ENCODE measurements around the gene GCG.

DNA sequence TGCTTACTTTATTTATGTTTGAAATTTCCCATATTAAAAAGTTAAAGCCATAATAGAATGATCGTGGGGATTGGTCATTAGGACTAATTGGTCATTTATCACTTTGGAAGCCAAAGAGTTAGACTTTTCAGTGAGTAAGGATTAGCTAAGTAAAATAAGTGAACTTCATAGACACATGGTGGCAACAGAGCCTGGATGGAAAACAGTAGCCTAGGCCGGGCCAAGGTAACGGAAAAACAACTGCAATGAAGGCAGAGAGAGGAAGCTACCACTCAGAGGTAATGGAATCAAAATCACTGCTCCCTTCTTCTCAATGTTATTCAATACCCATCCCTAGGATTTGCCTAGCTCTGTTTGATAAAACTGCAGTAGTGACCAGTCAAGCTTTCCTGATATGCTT lies 4.1 kb upstream of the GCG start:
- TF ChIP-seq, protein P1, sequence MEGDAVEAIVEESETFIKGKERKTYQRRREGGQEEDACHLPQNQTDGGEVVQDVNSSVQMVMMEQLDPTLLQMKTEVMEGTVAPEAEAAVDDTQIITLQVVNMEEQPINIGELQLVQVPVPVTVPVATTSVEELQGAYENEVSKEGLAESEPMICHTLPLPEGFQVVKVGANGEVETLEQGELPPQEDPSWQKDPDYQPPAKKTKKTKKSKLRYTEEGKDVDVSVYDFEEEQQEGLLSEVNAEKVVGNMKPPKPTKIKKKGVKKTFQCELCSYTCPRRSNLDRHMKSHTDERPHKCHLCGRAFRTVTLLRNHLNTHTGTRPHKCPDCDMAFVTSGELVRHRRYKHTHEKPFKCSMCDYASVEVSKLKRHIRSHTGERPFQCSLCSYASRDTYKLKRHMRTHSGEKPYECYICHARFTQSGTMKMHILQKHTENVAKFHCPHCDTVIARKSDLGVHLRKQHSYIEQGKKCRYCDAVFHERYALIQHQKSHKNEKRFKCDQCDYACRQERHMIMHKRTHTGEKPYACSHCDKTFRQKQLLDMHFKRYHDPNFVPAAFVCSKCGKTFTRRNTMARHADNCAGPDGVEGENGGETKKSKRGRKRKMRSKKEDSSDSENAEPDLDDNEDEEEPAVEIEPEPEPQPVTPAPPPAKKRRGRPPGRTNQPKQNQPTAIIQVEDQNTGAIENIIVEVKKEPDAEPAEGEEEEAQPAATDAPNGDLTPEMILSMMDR (IDR thresholded peaks at IDR 0.05), result no peak
- TF ChIP-seq EZH2 (IDR thresholded peaks at IDR 0.05; ENCODE audit: borderline replicate concordance, insufficient read depth, low read depth, low read length, poor library complexity, severe bottlenecking), result no peak

Measured in B cell (primary cell).